ENCODE measurements around the gene FGF5. TPM values are rescaled to one million over a fixed set of nuclear protein-coding genes. Genes with fewer than 3 reads are reported as not detected.

FGF5 gene
- total and polyA plus RNA-seq, 12 donors: not detected

- WGBS, 4 donors: 51 to 75% (median 61%) methylated on average over 2 of the region's 2 CpGs
- intact Hi-C loops (cut with DNase I): no loop called here
These were observed 73.6 kb downstream of the FGF5 start for GRCh38 chr4:80340036-80340435.

More at GRCh38 chr4:80340036-80340435, 73.6 kb downstream of the FGF5 start:
- peaks cover 0 to 9% of the 10 kb centered on the region in 2 donors for H3K4me1 ChIP-seq (replicated peaks in 1 of 2)
- no peak overlapping the region for H3K27ac ChIP-seq
- TF ChIP-seq, protein P1, sequence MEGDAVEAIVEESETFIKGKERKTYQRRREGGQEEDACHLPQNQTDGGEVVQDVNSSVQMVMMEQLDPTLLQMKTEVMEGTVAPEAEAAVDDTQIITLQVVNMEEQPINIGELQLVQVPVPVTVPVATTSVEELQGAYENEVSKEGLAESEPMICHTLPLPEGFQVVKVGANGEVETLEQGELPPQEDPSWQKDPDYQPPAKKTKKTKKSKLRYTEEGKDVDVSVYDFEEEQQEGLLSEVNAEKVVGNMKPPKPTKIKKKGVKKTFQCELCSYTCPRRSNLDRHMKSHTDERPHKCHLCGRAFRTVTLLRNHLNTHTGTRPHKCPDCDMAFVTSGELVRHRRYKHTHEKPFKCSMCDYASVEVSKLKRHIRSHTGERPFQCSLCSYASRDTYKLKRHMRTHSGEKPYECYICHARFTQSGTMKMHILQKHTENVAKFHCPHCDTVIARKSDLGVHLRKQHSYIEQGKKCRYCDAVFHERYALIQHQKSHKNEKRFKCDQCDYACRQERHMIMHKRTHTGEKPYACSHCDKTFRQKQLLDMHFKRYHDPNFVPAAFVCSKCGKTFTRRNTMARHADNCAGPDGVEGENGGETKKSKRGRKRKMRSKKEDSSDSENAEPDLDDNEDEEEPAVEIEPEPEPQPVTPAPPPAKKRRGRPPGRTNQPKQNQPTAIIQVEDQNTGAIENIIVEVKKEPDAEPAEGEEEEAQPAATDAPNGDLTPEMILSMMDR (IDR thresholded peaks at IDR 0.05): no peak
- TF ChIP-seq POLR2A (IDR thresholded peaks at IDR 0.05): no peak
- H3K9me3 ChIP-seq (replicated peaks in 1 of 3): no peaks in the 10 kb centered on the region
- no peak overlapping the region for H3K4me3 ChIP-seq
- no peak for DNase-seq
- H3K27me3 ChIP-seq: peaks cover 5% of the 10 kb centered on the region
- no peaks in the 10 kb centered on the region for H3K36me3 ChIP-seq (replicated peaks in 1 of 2)

Other genes with a start within 250 kb of the FGF5 start
- 10 to 100 TPM; 12.6 to 96.6 (median 61.3) TPM for gene ANTXR2, start 193.4 kb upstream of the FGF5 start, total RNA-seq
- gene ANTXR2, start 193.4 kb upstream of the FGF5 start, polyA plus RNA-seq: 10 to 100 TPM in 2 of 3 donors, 1 to 10 TPM in 1; 8.4 to 56.5 (median 10.9) TPM
- gene PRDM8, start 69.2 kb upstream of the FGF5 start, total RNA-seq: 1 to 10 TPM in 7 of 9 donors, under 1 TPM in 2; 0.36 to 4.4 (median 1.5) TPM
- 1 to 10 TPM; 1.1 to 5.0 (median 4.7) TPM for gene PRDM8, start 69.2 kb upstream of the FGF5 start, polyA plus RNA-seq
- gene CFAP299, start 69.1 kb downstream of the FGF5 start, total RNA-seq: not detected
- not detected for gene CFAP299, start 69.1 kb downstream of the FGF5 start, polyA plus RNA-seq